IMR-90 (cell line): ENCODE results near the gene LRRC55.

ENCODE experiments used
- BHLHE40 ChIP-seq: fragments of 150-350 bp; IDR thresholded peaks from 2 replicates; pipeline ENCODE4 v1.6.1; 2016; ENCODE audit warnings: mild to moderate bottlenecking, low read depth, low read length
- CEBPB ChIP-seq: IDR thresholded peaks from 2 replicates; pipeline ENCODE4 v1.6.1; 2012; ENCODE audit warnings: low read depth, low read length, improper control_type of control experiment
- CHD1 ChIP-seq: IDR thresholded peaks from 2 replicates; pipeline ENCODE4 v1.6.1; 2012; ENCODE audit warnings: low read depth, low read length, improper control_type of control experiment
- CTCF ChIP-seq: conservative IDR thresholded peaks from 2 replicates; pipeline ENCODE4 v1.5.1; 2012; ENCODE audit warnings: mild to moderate bottlenecking, low read depth, low read length, improper control_type of control experiment
- FOS ChIP-seq: fragments of 150-350 bp; IDR thresholded peaks from 2 replicates; pipeline ENCODE4 v1.6.1; 2016; ENCODE audit warnings: low read depth, low read length
- MAFK ChIP-seq: IDR thresholded peaks from 2 replicates; pipeline ENCODE4 v1.6.1; 2012; ENCODE audit warnings: low read depth, low read length, improper control_type of control experiment
- MAZ ChIP-seq: IDR thresholded peaks from 2 replicates; pipeline ENCODE4 v1.6.1; 2012; ENCODE audit warnings: low read depth, mild to moderate bottlenecking, low read length, improper control_type of control experiment, moderate library complexity, borderline replicate concordance
- MXI1 ChIP-seq: IDR thresholded peaks from 2 replicates; pipeline ENCODE4 v1.6.1; 2012; ENCODE audit warnings: low read depth, mild to moderate bottlenecking, low read length, moderate library complexity, borderline replicate concordance
- NFE2L2 ChIP-seq: fragments of 150-350 bp; IDR thresholded peaks from 2 replicates; pipeline ENCODE4 v1.6.1; 2016; ENCODE audit warnings: low read depth, mild to moderate bottlenecking, low read length
- POLR2A ChIP-seq: IDR thresholded peaks from 2 replicates; pipeline ENCODE4 v1.6.1; 2012; ENCODE audit warnings: mild to moderate bottlenecking, low read depth, low read length
- RAD21 ChIP-seq: IDR thresholded peaks from 2 replicates; pipeline ENCODE4 v1.6.1; 2012; ENCODE audit warnings: low read length, improper control_type of control experiment
- RCOR1 ChIP-seq: IDR thresholded peaks from 2 replicates; pipeline ENCODE4 v1.6.1; 2012; ENCODE audit warnings: mild to moderate bottlenecking, low read length, improper control_type of control experiment; ENCODE audit not compliant: insufficient replicate concordance
- SMC3 ChIP-seq: fragments of 150-350 bp; IDR thresholded peaks from 2 replicates; pipeline ENCODE4 v1.6.1; 2016; ENCODE audit warnings: low read depth, mild to moderate bottlenecking, antibody characterized with exemption, low read length, moderate library complexity

DNA sequence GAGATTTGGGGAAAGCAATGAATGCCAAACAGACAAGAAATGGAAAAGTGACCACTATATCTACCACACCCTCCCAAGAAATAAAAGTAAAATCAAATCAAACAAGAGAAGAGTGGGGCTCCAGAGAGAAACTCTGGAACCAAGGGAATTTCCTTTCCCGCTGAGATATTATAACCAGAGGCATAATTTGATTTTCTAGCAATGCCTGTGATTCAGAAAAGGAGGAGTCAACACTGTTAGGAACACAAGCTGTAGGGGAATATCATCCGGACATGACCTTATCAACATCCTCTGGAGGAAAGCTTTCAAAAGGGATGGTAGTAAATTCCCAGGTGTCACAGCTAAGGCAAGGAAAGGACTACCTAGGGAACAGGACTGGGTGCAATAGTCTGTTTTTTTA is 29.6 kb upstream of the LRRC55 start:
- no peak for TF ChIP-seq CHD1
- TF ChIP-seq MXI1, result no peak
- no peak for TF ChIP-seq CTCF
- TF ChIP-seq POLR2A, result no peak
- TF ChIP-seq MAZ, result no peak
- TF ChIP-seq FOS, result no peak
- TF ChIP-seq RAD21, result no peak
- no peak for TF ChIP-seq BHLHE40
- no peak for TF ChIP-seq CEBPB
- TF ChIP-seq MAFK, result no peak
- no peak for TF ChIP-seq RCOR1
- no peak for TF ChIP-seq NFE2L2
- no peak for TF ChIP-seq SMC3
